ENCODE results near the gene C5orf58.

C5orf58 gene

DNA sequence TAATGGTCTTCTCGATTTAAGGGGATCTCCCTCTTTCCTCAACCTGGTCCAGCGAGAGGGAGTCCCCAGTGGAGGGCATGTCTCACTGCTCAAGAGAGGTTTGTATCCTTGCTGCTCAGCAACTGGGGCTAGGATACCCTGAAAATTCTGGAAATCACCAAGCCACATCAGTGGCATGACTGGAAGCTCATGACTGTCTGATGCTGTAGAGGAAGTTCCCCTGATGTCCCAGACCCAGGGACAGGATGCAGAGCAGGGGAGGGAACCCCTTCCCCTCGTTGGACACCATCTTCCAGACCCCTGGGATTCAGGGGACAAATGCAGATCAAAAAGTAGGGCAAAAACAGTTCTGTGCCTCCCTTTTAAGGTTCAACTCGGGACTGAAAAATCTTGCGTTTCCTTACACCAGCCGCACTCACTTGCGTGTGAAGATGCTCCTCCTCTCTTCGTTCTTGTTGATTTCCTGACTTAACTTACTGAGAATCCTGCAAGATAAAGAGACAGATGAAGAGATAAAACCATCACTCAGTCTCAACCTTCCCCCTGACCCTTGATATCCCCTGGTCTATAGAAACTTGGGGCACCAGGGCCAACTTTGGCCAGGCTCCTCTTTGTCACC, 42.7 kb downstream of the C5orf58 start:
- no peak for DNase-seq (ENCODE audit: insufficient read length)
- FAIRE-seq, result no peak
- TF ChIP-seq POLR2A (IDR thresholded peaks at IDR 0.05; ENCODE audit: low read depth, low read length) (no peak), POLR2AphosphoS5 (IDR thresholded peaks at IDR 0.05; ENCODE audit: low read depth, low read length) (no peak), TAF1 (IDR thresholded peaks at IDR 0.05; ENCODE audit: borderline replicate concordance, low read depth, low read length) (no peak)

DNA sequence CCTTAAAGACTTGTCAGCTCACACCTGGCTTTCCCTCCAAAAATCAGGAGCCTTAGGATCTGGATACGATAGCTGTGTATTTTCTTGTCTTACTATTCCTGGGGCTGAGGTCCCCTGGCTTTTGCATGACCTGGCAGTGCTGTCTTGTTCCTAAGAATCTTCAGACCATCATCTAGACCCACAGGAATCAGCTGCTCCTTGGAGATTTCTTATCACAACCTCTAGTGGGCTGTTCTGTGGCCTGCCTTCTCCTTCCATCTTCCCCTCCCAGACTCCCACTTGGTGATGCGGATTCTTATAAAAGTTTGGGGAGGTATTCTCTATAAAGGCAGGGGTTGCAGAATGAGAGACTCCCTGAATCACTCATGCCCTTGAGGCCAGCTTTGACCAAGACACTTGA, 43.4 kb downstream of the C5orf58 start:
- DNase-seq (ENCODE audit: insufficient read length) (no peak), FAIRE-seq (no peak)
- TF ChIP-seq POLR2A (IDR thresholded peaks at IDR 0.05; ENCODE audit: low read depth, low read length) (no peak), POLR2AphosphoS5 (IDR thresholded peaks at IDR 0.05; ENCODE audit: low read depth, low read length) (no peak), TAF1 (IDR thresholded peaks at IDR 0.05; ENCODE audit: borderline replicate concordance, low read depth, low read length) (no peak)

DNA sequence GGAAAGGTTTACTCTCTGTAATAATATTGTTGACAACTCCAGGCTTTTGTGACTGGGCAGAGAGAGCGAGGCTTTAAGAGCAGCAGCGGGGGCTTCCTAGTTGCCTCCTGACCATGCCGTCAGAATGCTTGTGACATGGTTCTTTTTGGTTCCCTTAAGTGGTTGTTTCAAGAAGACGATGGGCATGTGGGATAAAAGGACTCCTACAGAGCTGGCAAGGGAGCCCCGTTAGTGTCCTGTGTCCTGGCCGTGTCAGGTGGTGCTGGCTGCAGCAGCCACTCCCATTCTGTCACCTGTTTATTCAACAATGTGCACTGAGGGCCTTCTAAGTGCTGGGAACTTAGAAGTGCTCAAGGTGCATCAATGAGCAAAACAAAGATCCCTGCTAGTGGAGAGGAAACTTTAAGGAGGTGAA, 45.1 kb downstream of the C5orf58 start:
- TF ChIP-seq POLR2A (IDR thresholded peaks at IDR 0.05; ENCODE audit: low read depth, low read length), result no peak
- no peak for TF ChIP-seq POLR2AphosphoS5 (IDR thresholded peaks at IDR 0.05; ENCODE audit: low read depth, low read length)
- TF ChIP-seq TAF1 (IDR thresholded peaks at IDR 0.05; ENCODE audit: borderline replicate concordance, low read depth, low read length), result no peak
- FAIRE-seq (no peak), DNase-seq (ENCODE audit: insufficient read length) (no peak)

DNA sequence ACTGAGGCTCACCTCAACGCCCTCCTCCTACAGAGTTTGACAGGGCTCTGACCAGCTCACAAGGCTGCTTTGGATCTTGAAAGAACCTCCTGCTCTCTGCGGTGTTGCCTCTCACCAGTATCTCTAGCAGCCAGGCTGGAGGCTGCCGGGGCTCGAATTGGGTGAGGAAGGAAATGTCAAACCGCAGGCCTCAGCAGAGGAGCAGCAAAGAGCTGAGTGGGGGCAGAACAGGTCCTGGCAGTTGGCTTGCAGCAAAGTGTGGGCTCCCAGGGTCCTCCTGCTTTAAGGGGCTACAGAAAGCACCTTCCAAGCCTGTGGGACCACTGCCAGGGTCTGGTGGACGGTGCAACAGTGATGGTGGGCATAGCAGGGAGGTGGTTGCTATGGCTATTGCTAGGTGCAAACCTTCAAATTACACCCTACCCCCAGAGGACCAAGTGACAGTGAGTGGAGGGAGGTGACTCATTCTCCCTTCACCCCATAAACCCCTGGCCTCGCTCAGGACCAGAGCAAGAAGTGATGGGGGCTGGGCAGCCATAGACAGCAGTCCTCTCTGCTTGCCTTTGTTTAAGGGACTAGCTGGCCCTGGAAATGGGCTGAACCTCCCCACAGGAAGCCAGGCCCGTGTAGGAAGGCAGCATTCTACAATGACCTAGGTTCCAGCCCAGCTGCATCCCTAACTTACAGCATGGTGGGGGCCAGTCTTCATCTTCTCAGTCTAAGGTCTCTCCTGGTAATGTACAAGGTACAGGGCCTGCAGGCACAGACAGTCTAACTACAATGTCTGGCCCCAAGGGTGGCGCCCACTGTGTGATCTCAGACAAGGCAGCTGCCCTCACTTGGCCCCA, 46.0 kb downstream of the C5orf58 start:
- FAIRE-seq (peak; percentile 95), DNase-seq (ENCODE audit: insufficient read length) (peak; percentile 60)
- TF ChIP-seq TAF1 (IDR thresholded peaks at IDR 0.05; ENCODE audit: borderline replicate concordance, low read depth, low read length) (no peak), POLR2A (IDR thresholded peaks at IDR 0.05; ENCODE audit: low read depth, low read length) (peak; percentile 35; the same call in 1 of the 2 replicates)

DNA sequence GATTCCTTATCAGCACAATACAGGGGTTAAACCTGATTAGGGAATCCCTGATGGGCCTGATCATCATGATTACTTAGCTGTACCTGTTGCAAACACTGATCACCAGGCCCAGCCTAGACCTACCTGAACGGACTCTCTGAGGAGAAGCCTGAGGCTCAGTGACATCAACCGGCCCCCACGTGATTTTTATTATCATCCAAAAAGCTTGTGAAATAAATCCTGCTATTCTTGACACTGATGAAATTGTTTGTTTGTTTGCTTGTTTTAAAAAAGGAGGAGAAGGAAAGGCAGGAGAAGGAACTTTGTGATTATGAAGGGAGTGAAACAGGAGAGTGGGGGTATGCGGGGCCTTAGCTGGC, 46.7 kb downstream of the C5orf58 start:
- no peak for DNase-seq (ENCODE audit: insufficient read length)
- FAIRE-seq, result no peak
- TF ChIP-seq TAF1 (IDR thresholded peaks at IDR 0.05; ENCODE audit: borderline replicate concordance, low read depth, low read length), result no peak
- TF ChIP-seq POLR2A (IDR thresholded peaks at IDR 0.05; ENCODE audit: low read depth, low read length), result no peak
- no peak for TF ChIP-seq POLR2AphosphoS5 (IDR thresholded peaks at IDR 0.05; ENCODE audit: low read depth, low read length)

DNA sequence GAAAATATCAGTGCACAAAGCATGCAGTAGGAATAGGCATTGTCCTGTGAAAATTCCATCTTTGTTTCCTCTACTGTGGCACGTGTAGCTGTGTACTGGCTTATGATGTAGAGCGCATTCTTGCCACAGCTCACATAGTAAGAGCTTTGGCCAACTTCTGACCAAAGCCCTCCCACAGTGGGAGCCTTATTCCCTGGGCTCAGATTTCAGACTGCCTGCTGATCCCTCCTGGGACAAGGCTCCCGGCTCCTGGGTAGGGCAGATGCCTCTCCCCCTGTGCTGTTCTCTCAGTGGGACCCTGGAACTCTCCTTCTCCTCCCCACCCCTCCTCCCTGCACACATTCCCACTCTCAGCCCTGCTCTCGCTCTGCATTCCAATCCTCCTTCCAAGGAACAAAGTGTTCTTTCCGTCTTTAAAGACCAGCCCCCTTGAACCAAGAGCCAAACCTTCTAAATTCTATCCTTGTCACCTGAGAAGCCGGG, 47.3 kb downstream of the C5orf58 start:
- TF ChIP-seq POLR2AphosphoS5 (IDR thresholded peaks at IDR 0.05; ENCODE audit: low read depth, low read length) (no peak), POLR2A (IDR thresholded peaks at IDR 0.05; ENCODE audit: low read depth, low read length) (no peak), TAF1 (IDR thresholded peaks at IDR 0.05; ENCODE audit: borderline replicate concordance, low read depth, low read length) (no peak)
- DNase-seq (ENCODE audit: insufficient read length) (no peak), FAIRE-seq (no peak)

DNA sequence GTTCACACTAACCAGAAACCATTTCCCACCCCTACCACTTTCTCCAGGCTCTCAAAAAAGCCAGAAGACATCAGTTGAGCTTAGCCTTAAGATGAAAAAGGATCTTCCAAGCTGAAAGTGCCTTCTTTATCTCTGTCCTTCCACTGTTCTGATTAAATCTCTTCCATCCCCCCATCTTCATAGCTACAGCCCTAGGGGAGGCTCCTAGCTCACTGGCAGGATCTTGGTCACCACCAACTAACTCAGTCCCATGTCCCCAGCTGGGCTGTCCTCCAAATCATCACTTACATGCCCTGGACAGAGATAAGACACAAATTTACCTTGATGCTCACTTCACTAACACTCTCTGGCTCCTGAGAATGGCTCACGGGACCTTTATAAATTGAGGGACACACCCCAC, 50.5 kb downstream of the C5orf58 start:
- TF ChIP-seq TAF1 (IDR thresholded peaks at IDR 0.05; ENCODE audit: borderline replicate concordance, low read depth, low read length) (no peak), POLR2AphosphoS5 (IDR thresholded peaks at IDR 0.05; ENCODE audit: low read depth, low read length) (no peak), POLR2A (IDR thresholded peaks at IDR 0.05; ENCODE audit: low read depth, low read length) (no peak)
- FAIRE-seq (no peak), DNase-seq (ENCODE audit: insufficient read length) (no peak)

DNA sequence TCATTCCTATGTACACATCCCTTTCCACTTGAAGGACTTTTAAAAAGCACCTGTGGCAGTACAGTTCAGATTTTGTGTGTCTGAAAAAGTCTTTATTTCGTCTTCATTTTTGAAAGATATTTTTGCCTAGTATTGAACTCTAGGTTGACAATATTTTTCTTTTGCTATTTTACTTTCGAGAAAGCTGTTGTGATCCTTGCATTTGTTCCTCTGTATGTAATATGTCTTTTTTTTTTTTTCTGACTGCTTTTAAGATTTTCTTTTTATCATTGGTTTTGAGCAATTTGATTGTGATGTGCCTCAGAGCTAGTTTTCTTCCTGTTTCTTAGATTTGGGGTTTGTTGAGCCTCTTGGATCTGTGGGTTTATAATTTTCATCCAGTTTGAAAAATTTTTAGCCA, 51.4 kb downstream of the C5orf58 start:
- DNase-seq (ENCODE audit: insufficient read length) (no peak), FAIRE-seq (no peak)
- TF ChIP-seq TAF1 (IDR thresholded peaks at IDR 0.05; ENCODE audit: borderline replicate concordance, low read depth, low read length), result no peak
- TF ChIP-seq POLR2AphosphoS5 (IDR thresholded peaks at IDR 0.05; ENCODE audit: low read depth, low read length), result no peak
- TF ChIP-seq POLR2A (IDR thresholded peaks at IDR 0.05; ENCODE audit: low read depth, low read length), result no peak

DNA sequence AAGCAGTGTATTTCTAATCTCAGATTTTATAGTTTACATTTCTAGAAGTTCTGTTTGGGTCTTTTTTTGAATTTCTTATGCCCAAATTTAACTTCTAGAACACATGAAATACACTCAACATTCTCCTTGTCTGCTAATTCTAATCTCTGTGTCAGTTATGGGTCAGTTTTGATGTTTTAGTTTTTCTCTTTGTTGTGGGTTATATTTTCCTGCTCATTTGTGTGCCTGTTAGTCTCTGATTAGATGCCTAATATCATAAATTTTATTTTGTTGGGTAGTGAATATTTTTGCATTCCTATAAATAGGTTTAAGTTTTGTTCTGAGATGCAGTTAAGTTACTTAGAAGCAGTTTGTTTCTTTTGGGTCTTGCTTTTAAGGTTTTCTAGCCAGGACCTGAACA, 52.4 kb downstream of the C5orf58 start:
- FAIRE-seq (no peak), DNase-seq (ENCODE audit: insufficient read length) (no peak)
- TF ChIP-seq TAF1 (IDR thresholded peaks at IDR 0.05; ENCODE audit: borderline replicate concordance, low read depth, low read length), result no peak
- no peak for TF ChIP-seq POLR2A (IDR thresholded peaks at IDR 0.05; ENCODE audit: low read depth, low read length)
- no peak for TF ChIP-seq POLR2AphosphoS5 (IDR thresholded peaks at IDR 0.05; ENCODE audit: low read depth, low read length)

DNA sequence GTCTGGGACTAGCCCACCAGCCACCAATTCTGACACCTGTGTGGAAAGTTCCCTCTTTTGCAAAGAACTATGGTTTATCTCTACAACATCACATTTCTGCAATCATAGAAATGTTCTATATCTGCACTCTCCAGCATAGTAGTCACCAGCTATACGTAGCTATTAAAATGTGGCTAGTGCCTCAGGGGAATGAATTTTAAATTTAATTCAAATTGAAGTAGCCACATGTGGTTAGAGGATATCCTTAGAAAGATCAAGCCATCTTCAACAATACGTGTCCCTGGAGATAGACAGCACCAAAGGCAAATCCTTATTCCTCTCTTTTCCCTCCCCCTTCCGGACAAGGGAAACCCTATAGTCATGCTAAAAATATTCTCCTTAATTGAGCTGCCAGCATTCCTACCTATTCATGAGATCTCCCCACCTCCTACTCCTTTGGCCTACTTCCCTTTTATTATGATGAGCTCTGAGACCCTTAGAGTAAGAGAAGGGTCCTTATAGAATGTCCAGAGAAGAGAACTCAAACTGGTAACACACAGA, 53.7 kb downstream of the C5orf58 start:
- no peak for TF ChIP-seq POLR2AphosphoS5 (IDR thresholded peaks at IDR 0.05; ENCODE audit: low read depth, low read length)
- no peak for TF ChIP-seq TAF1 (IDR thresholded peaks at IDR 0.05; ENCODE audit: borderline replicate concordance, low read depth, low read length)
- TF ChIP-seq POLR2A (IDR thresholded peaks at IDR 0.05; ENCODE audit: low read depth, low read length), result no peak
- no peak for DNase-seq (ENCODE audit: insufficient read length)
- no peak for FAIRE-seq

DNA sequence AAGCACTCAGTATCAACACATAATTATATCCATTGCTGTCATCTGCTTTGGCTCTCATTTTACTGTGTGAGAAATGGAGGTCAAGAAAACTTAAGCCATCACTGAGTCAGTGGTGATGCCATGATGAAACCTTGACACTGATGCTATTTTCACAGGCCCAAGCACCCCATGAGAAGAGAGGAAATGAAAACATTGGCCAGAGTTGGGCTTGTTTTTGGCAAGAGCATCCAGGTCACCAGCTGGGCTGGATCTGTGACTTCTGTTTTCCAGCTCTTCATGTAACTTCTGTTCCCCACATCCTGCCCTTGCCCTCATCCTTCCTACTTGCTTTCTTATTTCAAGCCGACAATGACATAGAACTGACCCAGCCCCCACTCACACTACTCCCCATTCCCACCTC, 54.7 kb downstream of the C5orf58 start:
- TF ChIP-seq POLR2AphosphoS5 (IDR thresholded peaks at IDR 0.05; ENCODE audit: low read depth, low read length) (no peak), POLR2A (IDR thresholded peaks at IDR 0.05; ENCODE audit: low read depth, low read length) (no peak), TAF1 (IDR thresholded peaks at IDR 0.05; ENCODE audit: borderline replicate concordance, low read depth, low read length) (no peak)
- peak; percentile 44 for FAIRE-seq
- DNase-seq (ENCODE audit: insufficient read length), result no peak

DNA sequence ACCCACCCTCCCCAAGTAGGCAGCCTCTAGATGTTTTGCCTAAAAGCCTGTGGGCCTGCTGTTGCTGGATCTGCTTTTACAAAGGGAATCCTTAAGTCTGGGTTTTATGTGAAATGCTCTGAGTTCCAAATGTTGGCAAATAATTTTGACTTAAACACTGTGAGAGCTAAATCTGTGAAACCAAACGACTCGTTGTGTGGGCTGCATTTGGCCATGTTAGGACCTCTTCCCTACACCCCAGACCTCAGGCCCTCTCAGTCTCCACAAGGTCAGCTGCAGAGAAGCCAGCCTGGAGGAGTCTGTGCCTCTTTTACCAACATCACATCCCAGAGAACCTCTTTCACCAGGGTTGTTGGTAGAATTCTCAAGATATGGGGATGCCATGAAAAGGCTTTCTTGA, 55.4 kb downstream of the C5orf58 start:
- FAIRE-seq (no peak), DNase-seq (ENCODE audit: insufficient read length) (no peak)
- TF ChIP-seq TAF1 (IDR thresholded peaks at IDR 0.05; ENCODE audit: borderline replicate concordance, low read depth, low read length), result no peak
